Glutamatergic neuron (in vitro differentiated cells): ENCODE results near the gene ANAPC10. TPM values are rescaled to one million over a fixed set of nuclear protein-coding genes. Genes with fewer than 3 reads are reported as not detected.

ENCODE experiments used
- DNase-seq: peaks from one replicate; pipeline ENCODE4 v3.0.0; 2022
- H3K27ac Mint-ChIP-seq: one replicate; pipeline ENCODE4 v1.8.0; 2020; ENCODE audit warnings: mild to moderate bottlenecking, mixed read lengths, inconsistent platforms; ENCODE audit not compliant: unreplicated experiment
- H3K27me3 Mint-ChIP-seq: one replicate; pipeline ENCODE4 v1.8.0; 2020; ENCODE audit warnings: mild to moderate bottlenecking, moderate library complexity, mixed read lengths, inconsistent platforms; ENCODE audit not compliant: unreplicated experiment
- H3K36me3 Mint-ChIP-seq: one replicate; pipeline ENCODE4 v1.8.0; 2020; ENCODE audit warnings: mild to moderate bottlenecking, mixed read lengths, inconsistent platforms; ENCODE audit not compliant: unreplicated experiment
- H3K4me1 Mint-ChIP-seq: one replicate; pipeline ENCODE4 v1.8.0; 2020; ENCODE audit warnings: mild to moderate bottlenecking, low read depth, mixed read lengths, inconsistent platforms; ENCODE audit not compliant: unreplicated experiment
- H3K4me3 Mint-ChIP-seq: one replicate; pipeline ENCODE4 v1.8.0; 2020; ENCODE audit warnings: mild to moderate bottlenecking, mixed read lengths, inconsistent platforms; ENCODE audit not compliant: unreplicated experiment
- H3K9me3 Mint-ChIP-seq: one replicate; pipeline ENCODE4 v1.8.0; 2020; ENCODE audit warnings: mild to moderate bottlenecking, moderate library complexity, mixed read lengths, inconsistent platforms; ENCODE audit not compliant: unreplicated experiment
- CTCF ChIP-seq: fragments of 200-600 bp; sonication (generic); IDR thresholded peaks from one replicate; pipeline ENCODE4 v1.5.0; 2021; ENCODE audit not compliant: partially characterized antibody, unreplicated experiment
- total RNA-seq: library from RNA; stranded (reverse); fragmentation: NEBNext Ultra II Directional; extraction: Animal tissue kit (Norgen Biotek cat#: 25700); gene quantifications from one replicate; pipeline ENCODE4 v1.2.1, GENCODE V29; 2021; ENCODE audit not compliant: unreplicated experiment

Gene ANAPC10
- total RNA-seq, 1 donor from 2014 or later = 16.2 TPM

GRCh38 chr4:144955104-144955503 lies 142.9 kb downstream of the ANAPC10 start:
- no peak for DNase-seq
- peaks cover 4% of the 10 kb centered on the region for H3K9me3 Mint-ChIP-seq
- H3K4me3 Mint-ChIP-seq = no peak overlapping the region
- peaks cover 3% of the 10 kb centered on the region for H3K27me3 Mint-ChIP-seq
- TF ChIP-seq CTCF = no peak
- H3K27ac Mint-ChIP-seq = no peak overlapping the region
- H3K4me1 Mint-ChIP-seq = peaks cover 1% of the 10 kb centered on the region
- peaks cover 19% of the 10 kb centered on the region for H3K36me3 Mint-ChIP-seq

- Mint-ChIP-seq H3K9me3 (peaks cover 2% of the 10 kb centered on the region), H3K27ac (no peak overlapping the region), H3K4me1 (peaks cover 1% of the 10 kb centered on the region), H3K27me3 (peaks cover 3% of the 10 kb centered on the region), H3K36me3 (peaks cover 12% of the 10 kb centered on the region), H3K4me3 (no peak overlapping the region)
- TF ChIP-seq CTCF = no peak
- no peak for DNase-seq
Measured at GRCh38 chr4:144954230-144954629, 143.8 kb downstream of the ANAPC10 start.

- Mint-ChIP-seq H3K4me3 (no peak overlapping the region), H3K27me3 (no peaks in the 10 kb centered on the region), H3K27ac (no peak overlapping the region), H3K4me1 (peaks cover 1% of the 10 kb centered on the region), H3K9me3 (no peaks in the 10 kb centered on the region), H3K36me3 (peaks cover 5% of the 10 kb centered on the region)
- DNase-seq = no peak
- TF ChIP-seq CTCF = no peak
Measured at GRCh38 chr4:144948421-144948820, 149.6 kb downstream of the ANAPC10 start.

GRCh38 chr4:144948009-144948408 lies 150.0 kb downstream of the ANAPC10 start:
- H3K9me3 Mint-ChIP-seq = no peaks in the 10 kb centered on the region
- H3K36me3 Mint-ChIP-seq = peaks cover 5% of the 10 kb centered on the region
- H3K27ac Mint-ChIP-seq = no peak overlapping the region
- no peak for TF ChIP-seq CTCF
- DNase-seq = no peak
- no peaks in the 10 kb centered on the region for H3K27me3 Mint-ChIP-seq
- no peak overlapping the region for H3K4me3 Mint-ChIP-seq
- peaks cover 1% of the 10 kb centered on the region for H3K4me1 Mint-ChIP-seq

Other genes with a start within 250 kb of the ANAPC10 start
- 36.2 TPM for gene ABCE1, start 115 bp upstream of the ANAPC10 start, total RNA-seq
- gene OTUD4, start 82.4 kb upstream of the ANAPC10 start, total RNA-seq = 22.7 TPM